Measurements from ENCODE around the gene SIM2.

The SIM2 gene

GRCh38 chr21:36738489-36739126 is 39.7 kb downstream of the SIM2 start:
- H3K27me3 Mint-ChIP-seq, result peaks cover 51% of the 10 kb centered on the region
- no peaks in the 10 kb centered on the region for H3K9me3 Mint-ChIP-seq
- no peak overlapping the region for H3K27ac Mint-ChIP-seq

DNA sequence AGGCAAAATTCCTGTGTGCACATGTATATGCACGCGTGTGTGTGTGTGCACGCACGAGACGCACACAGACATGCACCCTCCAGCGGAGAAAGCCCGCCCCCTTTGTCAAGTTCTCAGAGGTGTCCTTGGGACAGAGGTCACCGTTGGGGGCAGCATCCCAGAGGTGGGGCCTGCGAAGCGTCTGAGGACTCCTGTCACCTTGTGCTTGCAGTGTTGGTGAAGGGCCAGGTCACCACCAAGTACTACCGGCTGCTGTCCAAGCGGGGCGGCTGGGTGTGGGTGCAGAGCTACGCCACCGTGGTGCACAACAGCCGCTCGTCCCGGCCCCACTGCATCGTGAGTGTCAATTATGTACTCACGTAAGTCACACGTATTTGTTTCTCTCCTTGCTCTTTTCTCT is 42.6 kb downstream of the SIM2 start:
- H3K27ac Mint-ChIP-seq, result no peak overlapping the region
- peaks cover under 1% of the 10 kb centered on the region for H3K4me1 Mint-ChIP-seq
- peaks cover 74% of the 10 kb centered on the region for H3K27me3 Mint-ChIP-seq
- H3K9me3 Mint-ChIP-seq, result no peaks in the 10 kb centered on the region
- no peak overlapping the region for H3K4me3 Mint-ChIP-seq
- H3K36me3 Mint-ChIP-seq, result peaks cover 1% of the 10 kb centered on the region
- DNase-seq, result no peak
- CTCF ChIA-PET, result no interaction called here

More at GRCh38 chr21:36738489-36739126, 39.7 kb downstream of the SIM2 start:
- H3K4me3 Mint-ChIP-seq, result no peak overlapping the region
- DNase-seq, result no peak
- no peaks in the 10 kb centered on the region for H3K4me1 Mint-ChIP-seq
- CTCF ChIA-PET, result no interaction called here
- H3K36me3 Mint-ChIP-seq, result no peaks in the 10 kb centered on the region

GRCh38 chr21:36743008-36743407 is 44.1 kb downstream of the SIM2 start:
- Mint-ChIP-seq H3K27ac (no peak overlapping the region), H3K36me3 (peaks cover 2% of the 10 kb centered on the region), H3K9me3 (no peaks in the 10 kb centered on the region), H3K4me1 (peaks cover 5% of the 10 kb centered on the region), H3K4me3 (no peak overlapping the region), H3K27me3 (peaks cover 79% of the 10 kb centered on the region)
- no peak for DNase-seq
- CTCF ChIA-PET, result no interaction called here

- no peak overlapping the region for H3K4me3 Mint-ChIP-seq
- H3K27me3 Mint-ChIP-seq, result peaks cover 79% of the 10 kb centered on the region
- CTCF ChIA-PET, result no interaction called here
- H3K9me3 Mint-ChIP-seq, result no peaks in the 10 kb centered on the region
- no peak for DNase-seq
- H3K36me3 Mint-ChIP-seq, result peaks cover 2% of the 10 kb centered on the region
- peaks cover 8% of the 10 kb centered on the region for H3K4me1 Mint-ChIP-seq
- H3K27ac Mint-ChIP-seq, result no peak overlapping the region
Measured at GRCh38 chr21:36743446-36743845, 44.5 kb downstream of the SIM2 start.

- H3K4me1 Mint-ChIP-seq, result peaks cover 10% of the 10 kb centered on the region
- no peak overlapping the region for H3K27ac Mint-ChIP-seq
- no peak overlapping the region for H3K4me3 Mint-ChIP-seq
- H3K9me3 Mint-ChIP-seq, result no peaks in the 10 kb centered on the region
- peaks cover 2% of the 10 kb centered on the region for H3K36me3 Mint-ChIP-seq
- DNase-seq, result no peak
- H3K27me3 Mint-ChIP-seq, result peaks cover 82% of the 10 kb centered on the region
- CTCF ChIA-PET, result no interaction called here
Measured at GRCh38 chr21:36744190-36744559, 45.3 kb downstream of the SIM2 start.

DNA sequence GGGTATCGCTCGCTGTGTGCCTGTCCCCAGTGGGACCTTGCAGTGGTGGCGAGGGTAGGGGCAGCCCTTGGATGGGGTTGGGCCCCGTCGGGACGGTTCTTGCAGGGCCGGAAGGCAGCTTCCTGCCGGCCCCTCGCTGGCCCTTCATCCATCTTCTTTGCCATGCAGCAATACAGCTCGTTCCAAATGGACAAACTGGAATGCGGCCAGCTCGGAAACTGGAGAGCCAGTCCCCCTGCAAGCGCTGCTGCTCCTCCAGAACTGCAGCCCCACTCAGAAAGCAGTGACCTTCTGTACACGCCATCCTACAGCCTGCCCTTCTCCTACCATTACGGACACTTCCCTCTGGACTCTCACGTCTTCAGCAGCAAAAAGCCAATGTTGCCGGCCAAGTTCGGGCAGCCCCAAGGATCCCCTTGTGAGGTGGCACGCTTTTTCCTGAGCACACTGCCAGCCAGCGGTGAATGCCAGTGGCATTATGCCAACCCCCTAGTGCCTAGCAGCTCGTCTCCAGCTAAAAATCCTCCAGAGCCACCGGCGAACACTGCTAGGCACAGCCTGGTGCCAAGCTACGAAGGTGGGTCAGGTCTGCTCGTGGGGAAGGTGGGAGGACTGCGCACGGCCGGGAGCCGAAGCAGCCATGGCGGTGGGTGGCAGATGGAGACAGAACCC is 45.8 kb downstream of the SIM2 start:
- Mint-ChIP-seq H3K9me3 (no peaks in the 10 kb centered on the region), H3K27ac (no peak overlapping the region), H3K36me3 (peaks cover 2% of the 10 kb centered on the region), H3K4me3 (no peak overlapping the region), H3K27me3 (peaks cover 84% of the 10 kb centered on the region), H3K4me1 (peaks cover 10% of the 10 kb centered on the region)
- CTCF ChIA-PET, result interaction anchor here (1.9 kb wide), 1 partner anchor 21 kb away, joined by 5 read pairs; no protein-coding TSS in a partner anchor
- DNase-seq, result no peak

GRCh38 chr21:36745459-36745858 is 46.5 kb downstream of the SIM2 start:
- CTCF ChIA-PET, result interaction anchor here (1.9 kb wide), 1 partner anchor 22 kb away, joined by 5 read pairs; no protein-coding TSS in a partner anchor
- peaks cover 10% of the 10 kb centered on the region for H3K4me1 Mint-ChIP-seq
- DNase-seq, result no peak
- no peaks in the 10 kb centered on the region for H3K9me3 Mint-ChIP-seq
- H3K36me3 Mint-ChIP-seq, result peaks cover 2% of the 10 kb centered on the region
- H3K27ac Mint-ChIP-seq, result no peak overlapping the region
- no peak overlapping the region for H3K4me3 Mint-ChIP-seq
- peaks cover 84% of the 10 kb centered on the region for H3K27me3 Mint-ChIP-seq

DNA sequence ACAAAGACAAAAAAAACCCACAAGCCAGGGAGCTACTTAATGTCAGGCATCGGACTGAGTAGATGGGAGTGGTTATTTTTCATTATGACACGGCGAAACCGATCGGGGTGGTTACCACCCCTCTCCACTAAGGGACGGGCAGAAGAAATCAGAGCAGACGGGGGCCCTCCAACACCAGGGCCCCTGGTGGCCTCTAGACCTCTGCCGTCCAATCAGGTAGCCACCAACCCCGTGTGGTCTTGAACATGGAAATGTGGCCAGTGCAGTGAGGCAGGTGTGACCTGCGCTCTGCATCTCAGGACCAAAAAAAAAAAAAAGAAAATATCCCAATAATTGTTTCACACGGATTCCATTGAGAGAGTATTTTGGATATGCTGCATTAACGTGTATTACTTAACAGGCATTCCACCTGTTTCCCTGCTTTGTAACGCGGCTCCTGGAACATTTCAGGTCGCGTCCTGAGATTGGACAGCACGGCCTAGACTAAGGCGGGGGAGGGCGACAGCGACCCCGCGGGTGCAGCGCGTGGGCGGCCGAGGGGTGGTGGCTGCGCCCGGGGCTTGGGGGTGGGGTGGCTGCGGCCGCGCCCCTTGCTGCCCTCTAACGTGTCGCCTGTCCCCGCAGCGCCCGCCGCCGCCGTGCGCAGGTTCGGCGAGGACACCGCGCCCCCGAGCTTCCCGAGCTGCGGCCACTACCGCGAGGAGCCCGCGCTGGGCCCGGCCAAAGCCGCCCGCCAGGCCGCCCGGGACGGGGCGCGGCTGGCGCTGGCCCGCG is 48.3 kb downstream of the SIM2 start:
- CTCF ChIA-PET, result interaction anchor here (0.9 to 1.9 kb wide), 3 partner anchors 24 to 263 kb away, joined by 3 to 5 read pairs (median 3); no protein-coding TSS in a partner anchor
- DNase-seq, result no peak
- H3K27ac Mint-ChIP-seq, result no peak overlapping the region
- peak overlapping the region; percentile 15 for H3K4me3 Mint-ChIP-seq
- H3K36me3 Mint-ChIP-seq, result peaks cover 2% of the 10 kb centered on the region
- peaks cover 10% of the 10 kb centered on the region for H3K4me1 Mint-ChIP-seq
- H3K9me3 Mint-ChIP-seq, result no peaks in the 10 kb centered on the region
- H3K27me3 Mint-ChIP-seq, result peaks cover 79% of the 10 kb centered on the region

DNA sequence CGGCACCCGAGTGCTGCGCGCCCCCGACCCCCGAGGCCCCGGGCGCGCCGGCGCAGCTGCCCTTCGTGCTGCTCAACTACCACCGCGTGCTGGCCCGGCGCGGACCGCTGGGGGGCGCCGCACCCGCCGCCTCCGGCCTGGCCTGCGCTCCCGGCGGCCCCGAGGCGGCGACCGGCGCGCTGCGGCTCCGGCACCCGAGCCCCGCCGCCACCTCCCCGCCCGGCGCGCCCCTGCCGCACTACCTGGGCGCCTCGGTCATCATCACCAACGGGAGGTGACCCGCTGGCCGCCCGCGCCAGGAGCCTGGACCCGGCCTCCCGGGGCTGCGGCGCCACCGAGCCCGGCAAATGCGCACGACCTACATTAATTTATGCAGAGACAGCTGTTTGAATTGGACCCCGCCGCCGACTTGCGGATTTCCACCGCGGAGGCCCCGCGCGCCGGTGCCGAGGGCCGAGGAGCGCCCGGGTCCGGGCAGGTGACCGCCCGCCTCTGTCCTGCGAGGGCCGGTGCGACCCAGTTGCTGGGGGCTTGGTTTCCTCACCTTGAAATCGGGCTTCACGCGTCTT is 49.0 kb downstream of the SIM2 start:
- CTCF ChIA-PET, result interaction anchor here (0.9 to 1.3 kb wide), 2 partner anchors 108 to 262 kb away, joined by 3 read pairs; no protein-coding TSS in a partner anchor
- no peak overlapping the region for H3K4me3 Mint-ChIP-seq
- DNase-seq, result peak; percentile 50
- H3K27ac Mint-ChIP-seq, result no peak overlapping the region
- peaks cover 73% of the 10 kb centered on the region for H3K27me3 Mint-ChIP-seq
- peaks cover 10% of the 10 kb centered on the region for H3K4me1 Mint-ChIP-seq
- peaks cover 2% of the 10 kb centered on the region for H3K36me3 Mint-ChIP-seq
- no peaks in the 10 kb centered on the region for H3K9me3 Mint-ChIP-seq

GRCh38 chr21:36749935-36750575 is 51.1 kb downstream of the SIM2 start:
- peaks cover 2% of the 10 kb centered on the region for H3K36me3 Mint-ChIP-seq
- DNase-seq, result no peak
- no peak overlapping the region for H3K27ac Mint-ChIP-seq
- no peaks in the 10 kb centered on the region for H3K9me3 Mint-ChIP-seq
- H3K4me1 Mint-ChIP-seq, result peaks cover 10% of the 10 kb centered on the region
- CTCF ChIA-PET, result interaction anchor here (1.1 kb wide), 1 partner anchor 14 kb away, joined by 3 read pairs; no protein-coding TSS in a partner anchor
- peaks cover 52% of the 10 kb centered on the region for H3K27me3 Mint-ChIP-seq
- no peak overlapping the region for H3K4me3 Mint-ChIP-seq

DNA sequence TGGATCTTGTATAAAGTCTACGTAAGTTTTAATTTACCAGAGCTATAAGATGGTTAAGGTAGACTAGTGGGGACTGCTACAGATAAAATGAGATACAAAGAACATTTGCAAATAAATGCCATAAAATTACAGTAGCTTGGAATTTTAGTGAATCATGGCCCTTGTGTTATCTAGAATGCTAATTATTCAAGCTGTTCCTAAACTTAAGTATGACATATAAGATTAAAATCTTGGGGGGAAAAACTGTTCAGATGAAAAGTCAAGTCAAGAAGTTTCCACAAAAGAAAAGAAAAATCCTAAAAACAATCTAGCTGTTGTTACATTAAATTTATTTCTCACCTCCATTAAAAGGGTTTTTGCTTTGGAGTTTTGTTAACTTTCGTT is 51.7 kb downstream of the SIM2 start:
- Mint-ChIP-seq H3K27ac (no peak overlapping the region), H3K4me1 (peaks cover 10% of the 10 kb centered on the region), H3K27me3 (peaks cover 47% of the 10 kb centered on the region), H3K36me3 (peaks cover 2% of the 10 kb centered on the region), H3K4me3 (no peak overlapping the region), H3K9me3 (no peaks in the 10 kb centered on the region)
- DNase-seq, result no peak
- CTCF ChIA-PET, result interaction anchor here (1.1 kb wide), 1 partner anchor 14 kb away, joined by 3 read pairs; no protein-coding TSS in a partner anchor

- no peak for DNase-seq
- CTCF ChIA-PET, result no interaction called here
- H3K9me3 Mint-ChIP-seq, result no peaks in the 10 kb centered on the region
- H3K36me3 Mint-ChIP-seq, result peaks cover 2% of the 10 kb centered on the region
- peaks cover 10% of the 10 kb centered on the region for H3K4me1 Mint-ChIP-seq
- peaks cover 38% of the 10 kb centered on the region for H3K27me3 Mint-ChIP-seq
- no peak overlapping the region for H3K27ac Mint-ChIP-seq
- H3K4me3 Mint-ChIP-seq, result no peak overlapping the region
Measured at GRCh38 chr21:36751383-36751782, 52.5 kb downstream of the SIM2 start.

GRCh38 chr21:36753556-36753955 is 54.6 kb downstream of the SIM2 start:
- Mint-ChIP-seq H3K27ac (no peak overlapping the region), H3K4me1 (peaks cover 2% of the 10 kb centered on the region), H3K36me3 (no peaks in the 10 kb centered on the region), H3K27me3 (peaks cover 22% of the 10 kb centered on the region), H3K9me3 (no peaks in the 10 kb centered on the region), H3K4me3 (no peak overlapping the region)
- CTCF ChIA-PET, result no interaction called here
- DNase-seq, result no peak
